ENCODE data around the gene CYB5RL. TPM values are rescaled to one million over a fixed set of nuclear protein-coding genes. Genes with fewer than 3 reads are reported as not detected.

Gene CYB5RL
- total RNA-seq, 2 experiments from 2014 or later, result 2.0 to 2.1 TPM

DNA sequence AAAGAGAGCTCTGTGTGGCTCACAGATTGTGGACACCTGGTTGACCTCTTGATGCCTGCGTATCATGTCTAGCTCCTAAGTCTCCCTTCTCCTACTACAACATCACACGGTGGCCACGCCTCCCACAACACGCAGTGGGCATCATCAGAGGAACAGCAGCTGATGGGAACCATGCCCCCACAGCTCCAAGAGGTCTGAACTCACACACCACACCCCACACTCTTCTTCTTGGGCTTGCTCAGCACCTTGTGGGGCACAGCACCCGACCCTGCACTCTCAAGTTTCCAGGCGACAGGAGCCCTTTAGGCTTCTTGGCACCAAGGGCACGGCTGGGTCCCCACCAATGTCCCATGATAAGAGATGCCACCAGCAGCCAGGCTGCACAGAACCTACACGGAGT, 28.2 kb downstream of the CYB5RL start:
- Histone ChIP-seq H3K27ac (ENCODE audit: low read depth in 1 of 2, low read length in 2 of 2) (no peak overlapping the region), H3K36me3 (ENCODE audit: insufficient read depth, low read length) (no peaks in the 10 kb centered on the region), H3K4me1 (ENCODE audit: insufficient read depth, low read length) (peaks cover 7% of the 10 kb centered on the region), H3K4me3 (ENCODE audit: low read length) (no peak overlapping the region), H3K27me3 (ENCODE audit: control insufficient read depth in 1 of 2, insufficient read depth in 2 of 2, low read length in 2 of 2) (no peaks in the 10 kb centered on the region), H3K9me3 (ENCODE audit: control insufficient read depth in 1 of 2, insufficient read depth in 1 of 2, low read length in 2 of 2) (no peaks in the 10 kb centered on the region)
- DNase-seq (no peak), ATAC-seq (ENCODE audit: poor library complexity) (no peak)
- Mint-ChIP-seq H3K4me1 (ENCODE audit: low read depth) (peaks cover 13% of the 10 kb centered on the region), H3K36me3 (ENCODE audit: low read depth) (peaks cover 4% of the 10 kb centered on the region), H3K27me3 (no peaks in the 10 kb centered on the region), H3K27ac (no peak overlapping the region), H3K4me3 (no peak overlapping the region), H3K9me3 (no peaks in the 10 kb centered on the region)
- POLR2A ChIA-PET, result no interaction called here
- intact Hi-C loops (cut with DNase I, micrococcal nuclease), result no loop called here
- CTCF ChIA-PET, result no interaction called here
- TF ChIP-seq, protein P1, sequence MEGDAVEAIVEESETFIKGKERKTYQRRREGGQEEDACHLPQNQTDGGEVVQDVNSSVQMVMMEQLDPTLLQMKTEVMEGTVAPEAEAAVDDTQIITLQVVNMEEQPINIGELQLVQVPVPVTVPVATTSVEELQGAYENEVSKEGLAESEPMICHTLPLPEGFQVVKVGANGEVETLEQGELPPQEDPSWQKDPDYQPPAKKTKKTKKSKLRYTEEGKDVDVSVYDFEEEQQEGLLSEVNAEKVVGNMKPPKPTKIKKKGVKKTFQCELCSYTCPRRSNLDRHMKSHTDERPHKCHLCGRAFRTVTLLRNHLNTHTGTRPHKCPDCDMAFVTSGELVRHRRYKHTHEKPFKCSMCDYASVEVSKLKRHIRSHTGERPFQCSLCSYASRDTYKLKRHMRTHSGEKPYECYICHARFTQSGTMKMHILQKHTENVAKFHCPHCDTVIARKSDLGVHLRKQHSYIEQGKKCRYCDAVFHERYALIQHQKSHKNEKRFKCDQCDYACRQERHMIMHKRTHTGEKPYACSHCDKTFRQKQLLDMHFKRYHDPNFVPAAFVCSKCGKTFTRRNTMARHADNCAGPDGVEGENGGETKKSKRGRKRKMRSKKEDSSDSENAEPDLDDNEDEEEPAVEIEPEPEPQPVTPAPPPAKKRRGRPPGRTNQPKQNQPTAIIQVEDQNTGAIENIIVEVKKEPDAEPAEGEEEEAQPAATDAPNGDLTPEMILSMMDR (IDR thresholded peaks at IDR 0.05), result no peak

DNA sequence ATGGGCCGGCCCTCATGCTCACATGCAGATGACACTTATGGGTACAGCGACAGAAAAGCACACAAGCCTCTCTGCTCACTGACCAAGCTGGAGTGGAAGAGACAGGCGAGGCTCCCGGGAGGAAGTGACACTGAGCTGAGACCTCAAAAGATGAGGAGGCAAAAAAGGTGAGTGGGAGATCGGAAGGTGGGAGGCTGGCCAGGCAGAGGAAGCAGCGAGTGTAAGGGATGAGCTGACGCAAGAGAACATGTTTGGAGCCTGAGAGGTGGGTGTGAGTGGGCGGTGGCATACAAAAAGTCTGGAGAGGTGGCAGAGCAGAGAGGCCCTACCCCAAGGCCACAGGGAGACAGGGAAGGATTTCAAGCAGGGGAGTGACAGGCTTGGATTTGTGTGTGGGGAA, 28.8 kb downstream of the CYB5RL start:
- ATAC-seq (ENCODE audit: poor library complexity) (no peak), DNase-seq (peak in 1 of 14 experiments; percentile 3)
- intact Hi-C loops (cut with DNase I, micrococcal nuclease), result no loop called here
- Histone ChIP-seq H3K4me1 (ENCODE audit: insufficient read depth, low read length) (peaks cover 7% of the 10 kb centered on the region), H3K4me3 (ENCODE audit: low read length) (no peak overlapping the region), H3K36me3 (ENCODE audit: insufficient read depth, low read length) (no peaks in the 10 kb centered on the region), H3K27ac (ENCODE audit: low read depth in 1 of 2, low read length in 2 of 2) (no peak overlapping the region), H3K27me3 (ENCODE audit: control insufficient read depth in 1 of 2, insufficient read depth in 2 of 2, low read length in 2 of 2) (no peaks in the 10 kb centered on the region), H3K9me3 (ENCODE audit: control insufficient read depth in 1 of 2, insufficient read depth in 1 of 2, low read length in 2 of 2) (no peaks in the 10 kb centered on the region)
- Mint-ChIP-seq H3K36me3 (ENCODE audit: low read depth) (peaks cover 3% of the 10 kb centered on the region), H3K4me3 (no peak overlapping the region), H3K4me1 (ENCODE audit: low read depth) (peaks cover 13% of the 10 kb centered on the region), H3K27ac (peak overlapping the region; percentile 6), H3K9me3 (no peaks in the 10 kb centered on the region), H3K27me3 (no peaks in the 10 kb centered on the region)
- TF ChIP-seq, protein P1 (IDR thresholded peaks at IDR 0.05), result no peak
- ChIA-PET CTCF (no interaction called here), POLR2A (no interaction called here)

DNA sequence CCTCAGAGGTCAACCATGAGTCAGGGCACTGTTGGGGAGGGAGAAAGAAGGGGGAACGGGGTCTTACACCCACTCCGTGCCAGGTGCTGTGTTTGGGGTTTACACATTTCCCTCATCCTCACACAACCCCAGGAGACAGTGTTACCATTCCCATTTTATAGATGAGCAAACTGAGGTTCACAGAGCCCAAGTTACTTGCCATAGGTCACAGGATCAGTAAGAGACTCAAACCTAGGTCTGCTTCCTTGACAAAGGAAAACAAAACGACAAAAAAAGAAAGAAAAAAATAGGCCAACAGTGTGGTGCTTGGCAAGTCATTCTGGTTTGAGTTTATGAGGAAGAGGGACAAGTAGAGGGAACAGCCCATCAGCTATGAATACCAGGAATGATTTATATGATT, 30.8 kb downstream of the CYB5RL start:
- Histone ChIP-seq H3K9me3 (ENCODE audit: control insufficient read depth in 1 of 2, insufficient read depth in 1 of 2, low read length in 2 of 2) (no peaks in the 10 kb centered on the region), H3K27me3 (ENCODE audit: control insufficient read depth in 1 of 2, insufficient read depth in 2 of 2, low read length in 2 of 2) (no peaks in the 10 kb centered on the region), H3K4me3 (ENCODE audit: low read length) (no peak overlapping the region), H3K36me3 (ENCODE audit: insufficient read depth, low read length) (no peaks in the 10 kb centered on the region), H3K27ac (ENCODE audit: low read depth in 1 of 2, low read length in 2 of 2) (no peak overlapping the region), H3K4me1 (ENCODE audit: insufficient read depth, low read length) (peaks cover 7% of the 10 kb centered on the region)
- CTCF ChIA-PET, result no interaction called here
- no peak for DNase-seq
- Mint-ChIP-seq H3K4me1 (ENCODE audit: low read depth) (peaks cover 13% of the 10 kb centered on the region), H3K4me3 (no peak overlapping the region), H3K36me3 (ENCODE audit: low read depth) (no peaks in the 10 kb centered on the region), H3K27ac (no peak overlapping the region), H3K9me3 (no peaks in the 10 kb centered on the region), H3K27me3 (no peaks in the 10 kb centered on the region)
- TF ChIP-seq, protein P1 (IDR thresholded peaks at IDR 0.05), result no peak
- ATAC-seq (ENCODE audit: poor library complexity), result no peak
- POLR2A ChIA-PET, result no interaction called here
- intact Hi-C loops (cut with DNase I, micrococcal nuclease), result no loop called here
